Body of pancreas (tissue), 4 donors: Measurements from ENCODE around the gene EEFSEC.

ENCODE experiments used
- CTCF ChIP-seq, 7 experiments: fragments of 450-650 bp in 4 of 7; fragments of 200-600 bp in 3 of 7; sonication (generic) in 3 of 7; IDR thresholded peaks; one replicate each; pipeline ENCODE4 v1.5.1; 2016 to 2019; ENCODE audit warnings: antibody characterized with exemption in 7 of 7
- POLR2A ChIP-seq, 3 donors: fragments of 450-650 bp; IDR thresholded peaks; one replicate each; pipeline ENCODE4 v1.6.1; 2016; ENCODE audit warnings: antibody characterized with exemption in 3 of 3, mild to moderate bottlenecking in 2 of 3

GRCh38 chr3:128113817-128114794, 39.2 kb upstream of the EEFSEC start:
- TF ChIP-seq CTCF (IDR thresholded peaks at IDR 0.05) (no peak), POLR2A (IDR thresholded peaks at IDR 0.05) (no peak)
